Measurements from ENCODE around the gene KRT79.

Gene KRT79

DNA sequence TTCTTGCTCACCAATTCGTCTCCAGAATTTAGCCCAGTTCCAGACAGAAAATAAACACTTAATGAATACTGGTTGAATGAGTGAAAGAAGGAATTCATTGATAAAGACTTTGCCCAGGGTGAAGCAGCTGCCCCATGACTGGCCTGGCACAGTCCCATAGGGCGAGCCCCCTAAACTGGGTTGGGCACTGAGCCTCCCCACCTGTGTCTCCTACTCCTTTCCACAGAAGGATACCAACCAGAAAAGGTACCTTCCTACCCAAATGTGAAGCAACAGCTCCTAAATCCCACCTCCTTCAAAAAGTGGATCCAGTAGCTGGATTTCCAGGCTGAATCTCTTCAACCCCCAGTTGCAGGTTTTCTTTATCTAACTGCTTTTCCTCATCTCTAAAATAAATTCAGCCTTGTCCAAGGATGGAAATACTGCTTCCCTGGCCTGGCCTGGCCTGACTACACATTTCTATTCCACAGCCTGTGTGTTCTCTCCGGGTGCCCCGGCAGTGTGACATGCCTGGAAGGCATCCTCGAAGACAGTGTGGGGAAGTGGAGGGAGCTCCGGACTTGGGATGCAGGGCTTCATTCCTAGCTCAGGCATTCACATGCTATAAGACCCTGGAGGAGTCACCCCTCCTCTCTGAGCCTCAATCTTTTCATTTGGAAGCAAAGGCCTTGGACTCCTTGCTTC, 45.8 kb downstream of the KRT79 start:
- no peak for DNase-seq

DNA sequence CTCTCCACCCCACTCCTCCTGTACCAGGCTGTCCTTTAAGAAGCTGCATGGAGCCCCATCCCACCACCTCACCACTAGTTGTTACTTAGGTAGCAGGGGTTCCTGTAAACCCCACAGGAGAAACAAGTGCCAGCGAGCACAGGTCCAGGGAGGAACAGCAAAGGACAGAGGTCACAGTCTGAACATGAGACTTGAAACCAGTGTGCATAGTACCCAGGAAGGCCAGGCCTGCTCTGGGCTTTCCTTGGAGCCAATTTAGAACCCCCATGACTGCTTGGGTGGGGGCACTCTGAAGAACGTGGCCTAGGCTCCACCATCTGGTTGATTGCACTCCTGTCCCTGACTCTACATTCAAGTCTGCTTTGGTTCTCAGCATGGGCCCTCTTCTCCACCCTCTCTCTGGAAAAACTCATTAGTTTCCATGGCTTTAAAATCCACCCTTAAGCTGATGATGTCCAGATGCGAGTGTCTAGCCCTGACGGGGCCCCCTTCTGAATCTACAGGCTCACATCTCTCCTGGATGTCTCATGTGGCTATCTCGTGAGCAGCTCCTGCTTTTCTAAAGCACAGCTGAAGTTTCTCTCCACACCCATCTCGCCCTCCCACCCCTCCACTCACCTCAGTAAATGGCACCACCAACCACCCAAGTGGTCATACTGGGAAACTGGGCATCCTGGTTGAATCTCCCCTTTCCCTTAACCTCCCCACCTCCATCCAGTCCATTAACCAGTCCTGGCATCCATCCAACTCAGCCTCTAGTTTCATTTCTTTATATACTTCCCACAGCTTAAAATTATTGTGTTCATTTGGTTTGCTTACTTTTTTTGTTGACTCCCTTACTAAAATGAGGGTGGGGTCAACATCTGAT, 46.6 kb downstream of the KRT79 start:
- no peak for DNase-seq

- no peak for DNase-seq
Measured at GRCh38 chr12:52784909-52785308, 49.2 kb downstream of the KRT79 start.

DNA sequence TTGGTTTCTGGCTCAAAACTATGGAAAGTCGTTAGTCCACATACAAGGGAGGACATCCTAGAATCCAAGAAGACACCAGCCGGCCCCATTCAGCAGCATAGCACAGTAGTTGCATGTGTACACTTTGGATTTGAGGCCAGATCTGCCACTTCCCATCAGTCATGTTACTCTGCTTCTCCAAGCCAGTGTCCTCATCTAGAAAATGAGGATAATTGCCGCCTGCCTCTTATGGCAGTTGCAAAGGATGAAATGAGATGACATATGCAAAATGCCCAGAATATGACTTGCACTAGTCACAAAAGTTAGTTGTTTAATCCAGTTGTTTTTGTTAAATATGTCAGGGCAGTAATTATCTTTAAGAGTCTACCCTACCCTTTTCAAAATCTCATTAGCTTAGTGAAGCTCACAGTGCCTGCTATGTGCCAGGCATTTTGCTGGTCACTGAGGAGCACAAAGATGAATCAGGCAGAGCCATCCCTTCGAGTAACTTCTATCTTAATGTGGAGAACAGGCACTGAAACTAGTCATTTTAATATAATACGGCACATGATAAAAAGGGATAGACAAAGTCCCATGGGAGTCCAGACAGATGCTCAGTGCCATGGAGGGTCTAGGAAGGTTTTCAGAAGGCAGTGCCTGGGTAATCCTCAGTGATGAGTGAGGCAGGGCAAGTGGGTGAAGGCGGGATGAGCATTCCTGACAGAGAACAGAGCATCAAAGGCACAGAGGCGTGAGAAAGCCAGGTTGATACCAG, 50.4 kb downstream of the KRT79 start:
- DNase-seq, result no peak

DNA sequence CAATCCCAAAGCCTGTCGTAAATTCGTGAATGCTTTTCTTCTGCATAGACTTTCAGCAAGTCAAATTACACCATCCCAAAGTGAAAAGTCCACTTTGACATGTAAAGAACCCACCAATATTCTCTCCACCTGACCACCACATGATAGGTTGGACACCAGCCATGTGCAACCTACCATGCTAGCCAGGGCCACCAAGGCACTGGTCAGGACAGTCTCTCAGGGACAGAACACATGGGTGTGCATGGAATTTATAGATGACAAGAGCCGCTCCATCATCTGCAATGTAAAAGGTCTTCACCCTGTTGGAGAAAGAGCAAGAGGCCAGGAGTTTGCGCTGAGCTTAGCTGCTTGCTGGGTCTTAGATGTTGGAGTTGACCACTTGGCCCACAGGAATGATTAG, 51.6 kb downstream of the KRT79 start:
- no peak for DNase-seq

DNA sequence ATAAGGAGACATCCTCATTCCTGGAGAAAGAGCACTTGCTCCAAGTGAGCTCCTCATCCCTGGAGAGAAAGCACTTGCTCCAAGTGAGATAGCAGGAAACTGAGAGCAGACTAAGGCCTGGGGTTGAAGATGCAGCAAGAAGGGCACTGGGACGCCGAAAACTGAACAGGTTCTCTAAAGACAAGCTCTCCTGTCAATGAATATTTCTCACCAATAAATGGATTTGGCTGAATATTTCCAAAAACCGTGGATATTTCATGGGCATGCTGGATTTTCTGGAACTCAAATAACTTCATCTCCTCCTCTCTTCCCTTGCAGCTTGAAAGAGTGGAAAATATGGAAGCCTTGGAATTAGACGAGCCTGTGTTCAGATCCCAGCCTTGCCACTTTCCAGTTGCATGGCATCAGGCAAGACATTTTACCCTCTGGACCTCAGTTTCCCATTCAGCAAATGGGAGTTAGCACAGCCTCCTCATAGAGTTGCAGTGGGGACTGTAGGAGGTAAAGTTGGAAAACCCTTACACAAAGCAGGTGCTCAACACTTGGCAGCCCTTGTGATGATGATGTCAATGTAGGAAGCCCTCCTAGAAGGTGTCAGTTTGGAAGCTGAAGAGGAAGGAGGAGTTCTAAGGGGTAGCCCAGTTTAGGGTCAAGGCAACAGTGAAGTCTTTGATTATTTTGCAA, 52.6 kb downstream of the KRT79 start:
- no peak for DNase-seq

DNA sequence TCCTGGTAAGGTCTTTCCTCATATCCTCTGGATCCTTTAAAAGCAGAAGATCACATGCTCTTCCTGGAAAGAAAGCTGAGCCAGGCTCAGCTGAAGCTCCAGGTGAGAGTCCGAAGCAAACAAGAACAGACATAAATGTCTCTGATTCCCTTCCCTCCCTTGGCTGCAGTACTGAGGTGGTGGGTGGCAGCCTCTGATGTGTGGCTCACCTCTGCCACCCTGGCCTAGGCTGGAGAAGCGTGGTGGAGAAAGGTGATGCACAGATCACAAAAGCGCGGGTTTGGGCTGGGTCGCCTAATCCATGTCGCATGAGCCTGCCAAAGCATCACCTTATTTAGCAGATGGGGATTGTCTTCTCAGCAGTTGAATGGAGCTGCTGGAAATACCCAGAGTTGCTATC, 54.2 kb downstream of the KRT79 start:
- DNase-seq, result no peak

DNA sequence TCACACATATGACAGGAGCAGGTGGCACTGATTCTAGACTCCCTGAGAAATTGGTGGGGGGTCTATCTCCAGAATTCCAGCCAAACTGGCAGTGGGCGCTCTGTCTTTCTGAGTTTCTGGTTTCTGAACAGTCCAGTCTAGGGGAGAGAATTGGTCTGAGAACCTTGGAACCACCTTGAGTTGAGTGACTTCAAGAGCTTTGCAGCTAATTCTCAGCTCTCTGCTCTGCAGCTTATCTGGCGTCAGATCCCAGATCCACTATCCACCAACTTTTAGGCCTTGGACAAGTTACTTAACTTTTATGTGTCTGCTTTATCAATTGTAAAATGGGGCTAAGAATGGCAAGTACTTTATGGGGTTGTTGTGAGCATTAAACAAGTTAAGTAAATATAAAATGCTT, 55.3 kb downstream of the KRT79 start:
- no peak for DNase-seq

DNA sequence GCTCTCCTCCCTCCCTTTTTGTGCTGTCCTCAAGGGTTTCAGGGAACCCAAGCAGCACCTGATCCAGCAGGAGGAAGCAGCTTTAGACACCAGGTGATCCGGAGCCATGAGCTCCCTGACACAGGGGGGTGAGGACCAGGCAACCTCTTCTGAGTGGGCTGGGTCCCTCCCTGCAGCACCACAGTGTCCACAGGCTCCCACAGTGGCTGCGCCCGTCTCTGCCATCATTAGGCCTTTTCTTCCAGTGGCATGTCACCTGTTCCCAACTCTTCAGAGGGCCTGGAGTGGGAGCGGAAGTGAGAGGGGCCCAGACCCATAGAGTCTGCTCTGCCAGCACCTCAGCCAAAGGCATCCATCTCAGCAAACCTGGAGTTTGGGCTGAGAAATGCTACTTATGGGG, 56.5 kb downstream of the KRT79 start:
- DNase-seq, result no peak

DNA sequence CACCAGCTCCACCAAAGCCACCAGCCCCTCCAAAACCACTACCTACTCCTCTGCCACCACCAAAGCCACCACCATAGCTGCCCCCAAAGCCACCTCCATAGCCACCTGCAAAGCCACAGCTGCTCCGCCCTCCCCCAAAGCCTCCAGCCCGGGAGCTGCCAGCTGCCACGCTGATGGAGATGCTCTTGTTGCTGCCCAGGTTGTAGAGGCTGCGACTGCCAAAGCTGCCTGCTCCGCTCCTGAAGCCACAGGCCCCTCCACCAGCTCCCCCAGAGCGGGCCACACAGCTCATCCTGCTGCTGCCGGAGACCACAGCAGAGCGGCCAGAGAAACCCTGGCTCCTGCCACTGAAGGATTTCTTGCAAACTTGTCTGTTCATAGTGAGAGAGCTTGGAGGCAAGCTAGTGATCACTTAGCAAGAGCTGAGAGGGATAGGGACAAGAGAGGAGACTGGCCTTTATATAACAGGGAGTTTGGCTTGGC, 57.2 kb downstream of the KRT79 start, which contains the start of gene KRT76:
Gene KRT76 (minus strand): TSS at position 433 of the 483 bp plus-strand sequence. CDS start 54 bp downstream, at position 379.
- no peak for DNase-seq

DNA sequence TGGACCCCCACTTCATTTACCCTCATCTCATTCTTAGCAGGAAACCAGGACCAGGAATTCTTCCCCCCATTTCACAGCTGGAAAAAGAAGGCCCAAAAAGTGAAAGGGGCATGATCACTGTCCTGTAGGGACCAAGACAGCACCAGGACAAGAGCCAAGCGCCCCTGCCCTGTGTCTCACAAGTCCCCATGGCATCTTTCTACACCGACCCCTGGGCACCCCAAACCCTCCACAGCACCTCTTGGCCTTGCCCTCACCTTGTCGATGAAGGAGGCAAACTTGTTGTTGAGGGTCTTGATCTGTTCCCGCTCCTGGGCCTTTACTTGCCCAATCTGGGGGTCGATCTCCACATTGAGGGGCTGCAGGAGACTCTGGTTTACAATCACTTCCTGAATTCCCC, 57.7 kb downstream of the KRT79 start:
- no peak for DNase-seq

DNA sequence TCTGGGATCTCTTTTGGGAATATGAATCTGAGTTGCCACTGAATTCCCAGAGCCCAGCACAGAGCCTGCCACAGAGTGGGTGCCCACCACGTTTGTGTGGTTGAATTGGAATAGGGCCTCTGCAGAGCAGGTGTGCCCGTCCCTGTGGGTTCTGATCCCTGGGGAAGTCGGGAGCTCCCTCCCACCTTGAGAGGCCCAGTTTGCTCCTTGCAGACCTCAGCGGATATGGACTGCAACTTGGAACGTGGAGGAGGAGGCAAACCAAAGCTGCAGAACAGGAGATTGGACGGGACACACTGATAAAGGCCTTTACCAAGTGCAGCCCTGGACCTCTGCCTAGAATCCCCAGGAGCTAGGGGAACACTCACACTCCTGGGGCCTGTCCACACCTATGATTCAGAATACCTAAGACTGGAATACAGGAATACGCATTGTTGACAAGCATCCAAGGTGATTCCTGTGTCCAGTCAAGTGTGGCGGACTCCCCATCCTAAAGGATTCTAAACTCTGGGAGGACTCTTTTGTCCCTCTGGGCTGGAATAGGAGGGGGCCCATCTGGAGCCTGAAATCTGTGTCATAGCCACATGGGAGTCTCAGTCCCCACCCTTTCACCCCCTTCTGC, 59.4 kb downstream of the KRT79 start:
- no peak for DNase-seq

DNA sequence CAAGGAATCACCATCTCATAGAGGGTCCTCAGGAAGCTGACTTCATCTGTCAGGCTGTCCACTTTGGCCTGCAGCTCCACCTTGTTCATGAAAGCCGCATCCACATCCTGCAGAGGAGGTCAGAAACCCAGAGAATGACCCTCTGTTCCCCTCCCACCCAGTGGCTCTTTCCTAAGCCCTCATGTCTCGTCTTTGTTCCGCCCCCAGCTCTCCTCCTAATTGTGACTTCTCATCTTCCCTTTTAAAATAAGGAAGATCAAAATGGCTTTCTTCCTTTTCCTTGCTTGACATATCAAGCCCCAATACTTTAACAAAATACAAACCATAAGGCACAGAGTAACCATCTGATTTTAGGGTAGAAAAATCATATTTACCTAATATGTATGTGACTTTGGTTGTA, 61.3 kb downstream of the KRT79 start:
- DNase-seq, result no peak

- no peak for DNase-seq
Measured at GRCh38 chr12:52772188-52772587, 61.9 kb downstream of the KRT79 start.

GRCh38 chr12:52771505-52771904, 62.6 kb downstream of the KRT79 start:
- DNase-seq, result no peak

All from NCI-H2081 (cell line).